NCI-H82 treated with DMSO at 0.1 percent for 48 hours (cell line): ENCODE results near the gene BCL11A.

ENCODE experiments used
- DNase-seq: peaks from one replicate; lab custom pipeline; 2025; ENCODE audit not compliant: unreplicated experiment; lab: John Stamatoyannopoulos, UW

The BCL11A gene

GRCh38 chr2:60560734-60561644 is 7.5 kb upstream of the BCL11A start:
- DNase-seq: peak; percentile 42

GRCh38 chr2:60559880-60560279 is 6.4 kb upstream of the BCL11A start:
- no peak for DNase-seq

GRCh38 chr2:60558536-60558935 is 5.1 kb upstream of the BCL11A start:
- no peak for DNase-seq

- no peak for DNase-seq
These were observed 4.0 kb upstream of the BCL11A start for GRCh38 chr2:60557486-60557864.

- no peak for DNase-seq
These were observed 3.4 kb upstream of the BCL11A start for GRCh38 chr2:60556576-60557485.

- no peak for DNase-seq
These were observed 2.7 kb upstream of the BCL11A start for GRCh38 chr2:60556175-60556574.

- no peak for DNase-seq
These were observed 2.3 kb upstream of the BCL11A start for GRCh38 chr2:60555783-60556139.

GRCh38 chr2:60555066-60555782 is 1.8 kb upstream of the BCL11A start:
- peak; percentile 63 for DNase-seq

- no peak for DNase-seq
These were observed 1.2 kb upstream of the BCL11A start for GRCh38 chr2:60554646-60555065.

- DNase-seq: no peak
These were observed 706 bp upstream of the BCL11A start for GRCh38 chr2:60554074-60554645.

GRCh38 chr2:60552851-60553494 is 481 bp downstream of the BCL11A start:
- DNase-seq: no peak

GRCh38 chr2:60552078-60552850 is 1.2 kb downstream of the BCL11A start:
- DNase-seq: no peak

GRCh38 chr2:60551240-60552077 is 2.0 kb downstream of the BCL11A start:
- no peak for DNase-seq

- peak; percentile 49 for DNase-seq
These were observed 2.5 kb downstream of the BCL11A start for GRCh38 chr2:60550984-60551239.

GRCh38 chr2:60550178-60550983 is 3.1 kb downstream of the BCL11A start:
- DNase-seq: peak; percentile 79

- no peak for DNase-seq
These were observed 3.6 kb downstream of the BCL11A start for GRCh38 chr2:60549928-60550177.

- no peak for DNase-seq
These were observed 4.1 kb downstream of the BCL11A start for GRCh38 chr2:60549238-60549927.

GRCh38 chr2:60548845-60549237 is 4.6 kb downstream of the BCL11A start:
- no peak for DNase-seq
